HL-60/S4 treated with retinoic acid at 250 ng/mL for 4 days and 3 days (cell line): ENCODE results near the gene COPS7A.

Source experiments
- in situ Hi-C: fragments of 300-500 bp; cut with MboI; formaldehyde crosslinking; loops from 2 replicates; pipeline ENCODE4 v1.7.0; 2022; ENCODE audit warnings: low sequenced_read_pairs

Gene COPS7A

GRCh38 chr12:6768437-6768914 lies 44.6 kb downstream of the COPS7A start:
- in situ Hi-C loops = no loop called here

DNA sequence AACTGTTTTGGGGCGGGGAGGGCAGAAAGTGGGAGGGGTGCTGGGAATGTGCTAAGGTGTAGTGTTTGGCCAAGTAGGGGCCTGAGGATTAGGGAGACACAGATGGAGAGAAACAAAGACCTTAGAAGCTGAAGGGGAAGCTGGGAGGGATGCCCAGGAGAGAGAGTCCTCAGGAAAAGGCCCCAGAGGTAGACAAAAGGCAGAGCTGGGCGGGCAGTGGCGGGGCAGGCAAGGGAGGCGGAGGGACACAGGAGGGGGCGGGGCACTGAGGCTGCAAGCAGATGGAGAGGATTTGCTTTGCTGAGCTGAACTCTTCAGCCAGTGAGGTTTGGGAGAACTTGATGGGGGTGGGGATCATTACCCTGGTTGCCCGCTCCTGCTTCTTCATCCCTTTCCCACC lies 45.1 kb downstream of the COPS7A start:
- in situ Hi-C loops = no loop called here

DNA sequence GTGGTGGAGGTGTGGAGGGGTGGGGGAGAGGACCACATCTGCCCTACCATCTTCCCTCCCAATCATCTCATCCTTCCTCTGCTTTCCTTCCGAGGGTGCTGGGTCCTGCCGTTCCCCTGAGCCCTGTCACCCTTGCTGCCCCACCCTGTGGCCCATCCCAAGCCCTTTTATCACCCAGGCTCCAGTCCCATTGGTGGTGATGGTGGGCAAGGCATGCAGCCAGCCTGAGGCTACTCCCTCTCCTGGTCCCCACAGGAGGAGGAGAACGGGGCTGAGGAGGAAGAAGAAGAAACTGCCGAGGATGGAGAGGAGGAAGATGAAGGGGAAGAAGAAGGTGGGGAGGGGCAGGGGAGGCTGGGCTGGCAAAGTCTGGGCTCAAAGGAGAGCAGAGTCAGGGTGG lies 45.8 kb downstream of the COPS7A start:
- in situ Hi-C loops = no loop called here

DNA sequence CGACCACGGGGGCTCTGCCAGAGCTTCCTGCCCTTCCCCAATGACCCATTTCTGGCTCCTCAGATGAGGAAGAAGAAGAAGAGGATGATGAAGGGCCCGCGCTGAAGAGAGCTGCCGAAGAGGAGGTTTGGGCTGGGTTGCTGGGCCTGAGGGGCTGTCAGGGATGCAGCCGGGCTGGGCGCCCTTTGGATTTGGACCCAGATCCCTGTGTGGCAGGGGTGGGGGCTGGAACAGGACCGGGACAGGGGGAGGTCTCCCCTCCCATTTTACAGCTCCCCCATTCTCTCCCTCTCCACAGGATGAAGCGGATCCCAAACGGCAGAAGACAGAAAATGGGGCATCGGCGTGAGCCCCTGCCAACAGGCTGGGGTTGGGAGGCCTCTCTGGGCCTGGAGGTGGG lies 46.2 kb downstream of the COPS7A start:
- in situ Hi-C loops = no loop called here

- in situ Hi-C loops = no loop called here
Observed at GRCh38 chr12:6770600-6770999, 46.8 kb downstream of the COPS7A start.

- in situ Hi-C loops = no loop called here
Observed at GRCh38 chr12:6771091-6771495, 47.2 kb downstream of the COPS7A start.

- in situ Hi-C loops = no loop called here
Observed at GRCh38 chr12:6771509-6772330, 47.9 kb downstream of the COPS7A start.

- in situ Hi-C loops = no loop called here
Observed at GRCh38 chr12:6772331-6772695, 48.5 kb downstream of the COPS7A start, which contains the start of gene LAG3. TSS of gene LAG3 (plus strand) at chr12:6772520. CDS start at chr12:6772853, 333 bp downstream.

GRCh38 chr12:6772726-6773589 lies 49.1 kb downstream of the COPS7A start:
- in situ Hi-C loops = no loop called here

- in situ Hi-C loops = no loop called here
Observed at GRCh38 chr12:6773590-6774351, 49.9 kb downstream of the COPS7A start.

DNA sequence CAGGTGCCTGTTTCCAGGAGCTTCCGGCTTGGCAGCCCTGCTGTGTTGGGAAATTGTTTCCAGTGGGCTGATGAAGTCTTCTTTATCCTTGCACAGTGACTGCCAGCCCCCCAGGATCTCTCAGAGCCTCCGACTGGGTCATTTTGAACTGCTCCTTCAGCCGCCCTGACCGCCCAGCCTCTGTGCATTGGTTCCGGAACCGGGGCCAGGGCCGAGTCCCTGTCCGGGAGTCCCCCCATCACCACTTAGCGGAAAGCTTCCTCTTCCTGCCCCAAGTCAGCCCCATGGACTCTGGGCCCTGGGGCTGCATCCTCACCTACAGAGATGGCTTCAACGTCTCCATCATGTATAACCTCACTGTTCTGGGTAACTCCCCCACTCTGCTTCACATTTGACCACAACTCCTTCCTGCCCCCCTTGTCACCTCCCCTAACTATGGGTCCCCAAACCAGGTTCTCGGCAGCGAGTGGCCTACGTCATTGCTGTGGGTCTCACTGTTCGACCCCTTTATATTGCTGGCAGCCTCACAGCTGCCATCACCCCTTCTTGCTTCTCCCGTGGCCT lies 50.7 kb downstream of the COPS7A start:
- in situ Hi-C loops = no loop called here

- in situ Hi-C loops = no loop called here
Observed at GRCh38 chr12:6775185-6776174, 51.6 kb downstream of the COPS7A start.

- in situ Hi-C loops = no loop called here
Observed at GRCh38 chr12:6777386-6777785, 53.5 kb downstream of the COPS7A start.

- in situ Hi-C loops = no loop called here
Observed at GRCh38 chr12:6778217-6778573, 54.3 kb downstream of the COPS7A start.

DNA sequence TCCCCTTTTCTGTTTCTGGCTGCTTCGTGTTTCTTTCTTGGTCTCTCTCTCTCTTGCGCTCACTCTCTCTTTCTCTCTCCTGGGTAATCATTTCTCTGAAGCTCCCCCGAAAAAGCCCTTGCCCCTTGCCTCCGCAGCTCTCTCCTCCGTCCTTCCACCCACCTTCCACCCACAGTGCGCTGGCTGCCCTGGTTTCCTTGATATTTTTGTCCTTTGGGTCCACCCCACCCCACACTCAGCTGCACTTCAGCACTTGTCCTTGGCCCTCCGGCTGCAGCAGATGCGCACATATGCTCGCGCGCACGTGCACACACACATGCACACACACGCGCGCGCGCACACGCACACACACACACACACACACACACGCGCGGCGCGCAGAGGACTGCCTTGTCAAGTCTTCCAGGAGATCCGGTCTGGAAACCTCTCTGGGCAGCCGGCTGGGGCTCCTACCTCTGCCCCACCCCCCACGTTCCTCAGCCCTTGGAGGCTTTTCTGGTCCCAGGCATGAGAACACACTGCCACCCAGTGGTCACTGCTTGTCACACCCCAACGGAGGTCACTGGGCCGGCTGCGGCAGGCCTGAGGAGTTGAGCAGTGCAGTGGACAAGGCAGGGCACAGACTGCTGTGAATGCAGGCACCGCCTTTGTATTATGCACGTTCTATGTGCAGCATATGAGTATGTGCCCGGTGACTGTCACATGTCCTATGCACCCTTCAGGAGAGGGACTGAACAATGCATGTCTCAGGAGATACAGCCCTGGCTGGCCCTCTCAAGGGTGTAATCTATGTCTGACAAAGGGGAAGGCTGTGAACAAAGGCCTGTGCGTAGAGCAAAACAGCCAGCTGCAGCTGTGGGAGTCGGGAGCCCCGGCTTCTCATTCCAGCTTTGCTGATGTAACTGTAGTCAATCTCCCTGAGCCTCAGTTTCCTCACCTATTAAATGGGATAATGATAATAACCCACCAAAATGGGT lies 55.0 kb downstream of the COPS7A start:
- in situ Hi-C loops = no loop called here

DNA sequence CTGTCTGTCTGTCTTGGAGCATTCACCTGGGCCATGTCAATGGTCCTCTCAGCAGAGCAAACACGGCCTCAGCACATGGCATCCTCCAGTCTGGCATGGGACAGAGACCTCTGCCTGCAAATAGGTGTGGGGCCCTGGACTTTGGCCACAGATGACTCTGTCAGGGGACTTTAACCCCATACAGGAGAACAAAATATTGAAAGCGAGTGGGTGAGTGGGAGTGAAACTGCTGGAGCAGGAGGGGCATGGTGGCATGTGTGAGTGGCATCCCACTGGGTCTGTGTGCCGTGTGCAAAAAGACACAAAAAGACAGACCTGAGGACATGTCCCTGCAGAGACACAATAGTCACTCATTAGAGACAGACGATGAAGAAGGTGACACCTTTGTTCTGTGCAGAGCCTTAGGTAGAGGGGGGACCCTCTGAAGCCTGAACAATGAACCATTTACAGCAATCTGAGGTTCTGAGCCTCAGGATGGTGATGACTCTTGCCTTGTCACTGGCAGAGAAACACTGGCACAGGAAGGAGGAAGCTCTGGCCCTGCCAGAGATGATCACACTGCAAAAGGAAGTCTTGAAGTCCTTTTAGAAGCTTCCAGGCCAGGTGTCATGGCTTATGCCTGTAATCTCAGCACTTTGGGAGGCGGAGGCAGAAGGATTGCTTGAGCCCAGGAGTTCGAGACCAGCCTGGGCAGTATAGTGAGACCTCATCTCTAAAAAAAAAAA lies 56.0 kb downstream of the COPS7A start:
- in situ Hi-C loops = no loop called here

DNA sequence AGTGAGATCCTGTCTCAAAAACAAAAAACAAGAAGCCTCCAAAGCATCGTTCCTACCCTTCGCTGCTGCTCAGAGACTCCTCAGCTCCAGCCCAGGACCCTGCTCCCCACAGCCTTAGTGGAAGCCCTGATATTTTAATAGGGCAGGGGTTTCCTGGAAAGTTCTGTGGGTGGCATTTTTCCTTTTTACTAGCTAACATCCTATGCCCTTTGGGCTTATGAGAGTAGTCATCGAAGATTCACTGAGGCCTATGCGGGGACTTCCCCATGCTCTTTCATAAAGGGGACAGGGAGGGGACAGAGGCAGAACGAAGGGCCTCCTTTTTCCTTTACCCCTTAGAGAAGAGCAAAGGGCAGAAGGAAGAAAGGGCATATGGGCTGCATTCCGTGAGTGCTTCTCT lies 56.7 kb downstream of the COPS7A start:
- in situ Hi-C loops = no loop called here
